ENCODE results near the gene SCAPER.

DNA sequence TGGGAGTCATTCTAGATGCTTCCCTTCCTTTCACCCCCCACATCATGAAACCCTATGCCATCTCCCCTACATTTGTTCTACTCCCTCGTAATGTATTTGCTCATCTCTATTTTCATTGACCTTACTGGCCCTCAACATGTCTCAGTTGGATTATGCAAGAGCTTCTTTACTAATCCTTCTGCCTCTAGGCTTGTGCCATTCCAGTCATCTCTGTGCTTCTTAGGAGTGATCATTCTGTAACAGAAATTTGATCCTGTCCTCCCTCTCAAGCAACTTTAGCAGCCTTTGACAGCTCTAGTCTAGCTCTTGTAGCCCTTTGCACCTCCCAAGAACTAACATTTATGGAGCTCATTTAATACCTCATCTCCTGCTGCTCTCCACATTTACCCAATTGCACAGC, 503.9 kb downstream of the SCAPER start:
- TF ChIP-seq, protein P1, sequence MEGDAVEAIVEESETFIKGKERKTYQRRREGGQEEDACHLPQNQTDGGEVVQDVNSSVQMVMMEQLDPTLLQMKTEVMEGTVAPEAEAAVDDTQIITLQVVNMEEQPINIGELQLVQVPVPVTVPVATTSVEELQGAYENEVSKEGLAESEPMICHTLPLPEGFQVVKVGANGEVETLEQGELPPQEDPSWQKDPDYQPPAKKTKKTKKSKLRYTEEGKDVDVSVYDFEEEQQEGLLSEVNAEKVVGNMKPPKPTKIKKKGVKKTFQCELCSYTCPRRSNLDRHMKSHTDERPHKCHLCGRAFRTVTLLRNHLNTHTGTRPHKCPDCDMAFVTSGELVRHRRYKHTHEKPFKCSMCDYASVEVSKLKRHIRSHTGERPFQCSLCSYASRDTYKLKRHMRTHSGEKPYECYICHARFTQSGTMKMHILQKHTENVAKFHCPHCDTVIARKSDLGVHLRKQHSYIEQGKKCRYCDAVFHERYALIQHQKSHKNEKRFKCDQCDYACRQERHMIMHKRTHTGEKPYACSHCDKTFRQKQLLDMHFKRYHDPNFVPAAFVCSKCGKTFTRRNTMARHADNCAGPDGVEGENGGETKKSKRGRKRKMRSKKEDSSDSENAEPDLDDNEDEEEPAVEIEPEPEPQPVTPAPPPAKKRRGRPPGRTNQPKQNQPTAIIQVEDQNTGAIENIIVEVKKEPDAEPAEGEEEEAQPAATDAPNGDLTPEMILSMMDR (IDR thresholded peaks at IDR 0.05 in 8 of 11, conservative IDR thresholded peaks at IDR 0.05 in 3 of 11) = no peak
- TF ChIP-seq POLR2AphosphoS5 (IDR thresholded peaks at IDR 0.05) = no peak
